IMR-90 (cell line): ENCODE data around the gene ITSN1. TPM values are rescaled to one million over a fixed set of nuclear protein-coding genes. Genes with fewer than 3 reads are reported as not detected.

Experiments
- ATAC-seq: fragments of 200-7000 bp; cut with Tn5 transposase; 2 replicates; pipeline ENCODE4 v1.9.1; 2020; ENCODE audit warnings: low read depth, mild to moderate bottlenecking, moderate library complexity
- BruUV-seq: library from RNA; stranded (reverse); fragments of 400-500 nt; replicated peaks from 2 replicates; lab custom pipeline; 2021; lab: Mats Ljungman, UMichigan
- CTCF ChIA-PET: fragments of 300-600 bp; formaldehyde crosslinking; extraction: SDS; loops from one replicate; lab custom pipeline; 2021; ENCODE audit warnings: antibody characterized with exemption; lab: Yijun Ruan, JAX
- POLR2A ChIA-PET: fragments of 300-600 bp; sonication (Branson Sonifier 250); formaldehyde crosslinking; loops from one replicate; lab custom pipeline; 2022; ENCODE audit warnings: antibody characterized with exemption; ENCODE audit not compliant: unreplicated experiment; lab: Charles Lee
- DNase-seq: peaks from one replicate; pipeline ENCODE4 v3.0.0; 2013
- H2AFZ ChIP-seq: replicated peaks from 2 replicates; pipeline ENCODE3; 2013; ENCODE audit warnings: low read length, mild to moderate bottlenecking; ENCODE audit not compliant: poor library complexity
- H2AK5ac ChIP-seq: 2 replicates; pipeline ENCODE4 v1.6.1; 2013; ENCODE audit warnings: low read depth, low read length, inconsistent platforms
- H2AK9ac ChIP-seq: replicated peaks from 2 replicates; pipeline ENCODE3; 2013; ENCODE audit warnings: mild to moderate bottlenecking, low read depth, low read length, moderate library complexity; ENCODE audit not compliant: poor library complexity
- H2BK120ac ChIP-seq: 2 replicates; pipeline ENCODE4 v1.6.1; 2013; ENCODE audit warnings: low read depth, low read length, inconsistent platforms
- H2BK15ac ChIP-seq: 3 replicates; pipeline ENCODE4 v1.6.1; 2013; ENCODE audit warnings: low read depth, low read length, inconsistent platforms
- H2BK20ac ChIP-seq: 2 replicates; pipeline ENCODE4 v1.6.1; 2013; ENCODE audit warnings: low read depth, mild to moderate bottlenecking, inconsistent platforms, low read length, moderate library complexity
- H2BK5ac ChIP-seq: 2 replicates; pipeline ENCODE4 v1.6.1; 2013; ENCODE audit warnings: mild to moderate bottlenecking, low read depth, low read length, inconsistent platforms; ENCODE audit not compliant: poor library complexity, severe bottlenecking
- H3K14ac ChIP-seq: replicated peaks from 2 replicates; pipeline ENCODE4 v1.6.1; 2013; ENCODE audit warnings: low read depth, low read length, inconsistent platforms
- H3K18ac ChIP-seq: 2 replicates; pipeline ENCODE4 v1.6.1; 2013; ENCODE audit warnings: low read depth, low read length, control low read depth
- H3K23ac ChIP-seq: 2 replicates; pipeline ENCODE4 v1.6.1; 2013; ENCODE audit warnings: low read depth, low read length, inconsistent platforms
- H3K27ac ChIP-seq: 2 replicates; pipeline ENCODE4 v1.5.1; 2013; ENCODE audit warnings: mild to moderate bottlenecking, control low read depth, low read length; ENCODE audit not compliant: insufficient read depth
- H3K27me3 ChIP-seq: 2 replicates; pipeline ENCODE4 v1.6.1; 2013; ENCODE audit warnings: low read length; ENCODE audit not compliant: control insufficient read depth, insufficient read depth
- H3K36me3 ChIP-seq: 2 replicates; pipeline ENCODE4 v1.6.1; 2013; ENCODE audit warnings: low read length, mixed read lengths; ENCODE audit not compliant: control insufficient read depth, insufficient read depth
- H3K4ac ChIP-seq: 2 replicates; pipeline ENCODE4 v1.6.1; 2013; ENCODE audit warnings: low read depth, low read length, inconsistent platforms
- H3K4me1 ChIP-seq: 2 replicates; pipeline ENCODE4 v1.6.1; 2013; ENCODE audit warnings: low read length, mixed read lengths; ENCODE audit not compliant: control insufficient read depth, insufficient read depth
- H3K4me2 ChIP-seq: 2 replicates; pipeline ENCODE4 v1.6.1; 2013; ENCODE audit warnings: low read depth, mild to moderate bottlenecking, control low read depth, low read length, moderate library complexity
- H3K4me3 ChIP-seq: 2 replicates; pipeline ENCODE4 v1.5.1; 2013; ENCODE audit warnings: low read depth, mild to moderate bottlenecking, control low read depth, low read length, moderate library complexity; ENCODE audit not compliant: insufficient read depth
- H3K56ac ChIP-seq: 2 replicates; pipeline ENCODE4 v1.6.1; 2013; ENCODE audit warnings: low read length, inconsistent platforms; ENCODE audit not compliant: insufficient read depth; ENCODE audit errors: extremely low read depth
- H3K79me1 ChIP-seq, 2 experiments: 2 replicates each; pipeline ENCODE4 v1.6.1; 2013; ENCODE audit warnings: low read length in 2 of 2, inconsistent platforms in 1 of 2, low read depth in 1 of 2
- H3K9ac ChIP-seq: 2 replicates; pipeline ENCODE4 v1.6.1; 2013; ENCODE audit warnings: low read depth, low read length, control low read depth
- H3K9me1 ChIP-seq: 2 replicates; pipeline ENCODE4 v1.6.1; 2013; ENCODE audit warnings: low read length, inconsistent platforms; ENCODE audit not compliant: insufficient read depth
- H3K9me3 ChIP-seq: 2 replicates; pipeline ENCODE4 v1.6.1; 2013; ENCODE audit warnings: low read length; ENCODE audit not compliant: control insufficient read depth, insufficient read depth
- H4K20me1 ChIP-seq: 2 replicates; pipeline ENCODE4 v1.6.1; 2013; ENCODE audit warnings: low read length, inconsistent platforms; ENCODE audit not compliant: insufficient read depth
- H4K5ac ChIP-seq: 2 replicates; pipeline ENCODE4 v1.6.1; 2013; ENCODE audit warnings: mild to moderate bottlenecking, low read depth, low read length, control low read depth
- H4K8ac ChIP-seq, 2 experiments: 2 replicates each; pipeline ENCODE4 v1.6.1; 2013; ENCODE audit warnings: low read depth in 2 of 2, low read length in 2 of 2, control low read depth in 1 of 2, inconsistent platforms in 1 of 2
- H4K91ac ChIP-seq: 2 replicates; pipeline ENCODE4 v1.6.1; 2013; ENCODE audit warnings: low read depth, low read length, inconsistent platforms; ENCODE audit not compliant: insufficient read depth
- BHLHE40 ChIP-seq: fragments of 150-350 bp; IDR thresholded peaks from 2 replicates; pipeline ENCODE4 v1.6.1; 2016; ENCODE audit warnings: mild to moderate bottlenecking, low read depth, low read length
- CHD1 ChIP-seq: IDR thresholded peaks from 2 replicates; pipeline ENCODE4 v1.6.1; 2012; ENCODE audit warnings: low read depth, low read length, improper control_type of control experiment
- CTCF ChIP-seq: conservative IDR thresholded peaks from 2 replicates; pipeline ENCODE4 v1.5.1; 2012; ENCODE audit warnings: mild to moderate bottlenecking, low read depth, low read length, improper control_type of control experiment
- ELK1 ChIP-seq: fragments of 150-350 bp; IDR thresholded peaks from 2 replicates; pipeline ENCODE4 v1.6.1; 2016; ENCODE audit warnings: low read depth, mild to moderate bottlenecking, low read length, moderate library complexity, borderline replicate concordance
- FOS ChIP-seq: fragments of 150-350 bp; IDR thresholded peaks from 2 replicates; pipeline ENCODE4 v1.6.1; 2016; ENCODE audit warnings: low read depth, low read length
- MAFK ChIP-seq: IDR thresholded peaks from 2 replicates; pipeline ENCODE4 v1.6.1; 2012; ENCODE audit warnings: low read depth, low read length, improper control_type of control experiment
- MAZ ChIP-seq: IDR thresholded peaks from 2 replicates; pipeline ENCODE4 v1.6.1; 2012; ENCODE audit warnings: low read depth, mild to moderate bottlenecking, low read length, improper control_type of control experiment, moderate library complexity, borderline replicate concordance
- MXI1 ChIP-seq: IDR thresholded peaks from 2 replicates; pipeline ENCODE4 v1.6.1; 2012; ENCODE audit warnings: low read depth, mild to moderate bottlenecking, low read length, moderate library complexity, borderline replicate concordance
- NFE2L2 ChIP-seq: fragments of 150-350 bp; IDR thresholded peaks from 2 replicates; pipeline ENCODE4 v1.6.1; 2016; ENCODE audit warnings: low read depth, mild to moderate bottlenecking, low read length
- RAD21 ChIP-seq: IDR thresholded peaks from 2 replicates; pipeline ENCODE4 v1.6.1; 2012; ENCODE audit warnings: low read length, improper control_type of control experiment
- RCOR1 ChIP-seq: IDR thresholded peaks from 2 replicates; pipeline ENCODE4 v1.6.1; 2012; ENCODE audit warnings: mild to moderate bottlenecking, low read length, improper control_type of control experiment; ENCODE audit not compliant: insufficient replicate concordance
- RFX5 ChIP-seq: IDR thresholded peaks from 2 replicates; pipeline ENCODE4 v1.8.0; 2012; ENCODE audit warnings: low read depth, mild to moderate bottlenecking, low read length, moderate library complexity
- SMC3 ChIP-seq: fragments of 150-350 bp; IDR thresholded peaks from 2 replicates; pipeline ENCODE4 v1.6.1; 2016; ENCODE audit warnings: low read depth, mild to moderate bottlenecking, antibody characterized with exemption, low read length, moderate library complexity
- USF2 ChIP-seq: fragments of 150-350 bp; IDR thresholded peaks from 2 replicates; pipeline ENCODE4 v1.6.1; 2017; ENCODE audit warnings: mild to moderate bottlenecking, antibody characterized with exemption, low read length, low read depth
- WGBS, 2 experiments: methylation state at CpG; one replicate each; pipeline versions ENCODE4 v1.1.5 to v1.1.7; 2013; ENCODE audit warnings: missing lambda C conversion rate in 2 of 2; ENCODE audit not compliant: insufficient read length in 1 of 2; ENCODE audit errors: extremely low coverage in 2 of 2; 5-methylcytosine and 5-hydroxymethylcytosine counted together
- dilution Hi-C: fragments of 300-500 bp; cut with HindIII; formaldehyde crosslinking; loops from one replicate; pipeline ENCODE4 v1.14.3; 2018; ENCODE audit warnings: low sequenced_read_pairs; ENCODE audit not compliant: unreplicated experiment
- in situ Hi-C: fragments of 300-500 bp; cut with MboI; formaldehyde crosslinking; loops from 3 replicates; pipeline ENCODE4 v1.14.3; 2019; ENCODE audit warnings: low sequenced_read_pairs, inconsistent platforms, mixed read lengths
- intact Hi-C: fragments of 100-400 bp; cut with micrococcal nuclease; formaldehyde crosslinking; loops from 2 replicates; pipeline ENCODE4 v1.10.0; 2022
- polyA plus RNA-seq, 3 experiments: library from polyadenylated mRNA; depleted of rRNA; stranded (reverse); fragments of >200 nt; gene quantifications; 2 replicates each; pipeline ENCODE4 v1.2.3, GENCODE V29; 2012; ENCODE audit warnings: low replicate concordance in 1 of 3
- total RNA-seq: library from RNA; depleted of rRNA; stranded (reverse); fragments of >200 nt; gene quantifications from 2 replicates; pipeline ENCODE4 v1.2.3, GENCODE V29; 2012

The ITSN1 gene
- total and polyA plus RNA-seq, 2 of the 4 experiments (the other 2 are of a cell fraction) = 45.4 to 62.0 TPM

- H2AFZ ChIP-seq = no peak overlapping the region
- H4K5ac ChIP-seq = peak overlapping the region; percentile 34; the same call in 1 of the 2 replicates
- no peaks in the 10 kb centered on the region for H3K9me3 ChIP-seq
- peak; percentile 86 for ATAC-seq
- H3K18ac ChIP-seq = peak overlapping the region; percentile 6
- no TSS peak for BruUV-seq
- H4K20me1 ChIP-seq = peaks cover 14% of the 10 kb centered on the region
- peak overlapping the region; percentile 48 for H2BK5ac ChIP-seq
- peak overlapping the region; percentile 78 for H3K27ac ChIP-seq
- peak overlapping the region; percentile 75 for H2BK120ac ChIP-seq
- DNase-seq = peak; percentile 99
- peak overlapping the region; percentile 36; the same call in 1 of the 2 replicates for H3K23ac ChIP-seq
- H3K4me2 ChIP-seq = peak overlapping the region; percentile 73
- intact Hi-C loops (loop anchor here (1.0 to 5.0 kb wide), 2 partner anchors 118 to 131 kb away; no protein-coding TSS in a partner anchor), dilution Hi-C loops (no loop called here), in situ Hi-C loops (no loop called here)
- H3K9me1 ChIP-seq = peaks cover 16% of the 10 kb centered on the region; the same call in 1 of the 2 replicates
- ChIA-PET POLR2A (no interaction called here), CTCF (interaction anchor here (0.8 kb wide), 1 partner anchor 133 kb away, joined by 3 read pairs; no protein-coding TSS in a partner anchor)
- peaks cover 7% of the 10 kb centered on the region for H3K36me3 ChIP-seq
- 0% methylated on average over 1 of the region's 6 CpGs; no CpG with 5 or more reads in 1 of the 2 experiments for WGBS, 2 experiments
- H3K27me3 ChIP-seq = no peaks in the 10 kb centered on the region
- H3K79me1 ChIP-seq = peaks cover 16 to 18% of the 10 kb centered on the region in 2 experiments; a peak in 3 of 4 replicates
- H4K91ac ChIP-seq = peak overlapping the region; percentile 59; the same call in 1 of the 2 replicates
- peak overlapping the region; percentile 3; the same call in 1 of the 2 replicates for H3K4me3 ChIP-seq
- peak overlapping the region; percentile 61 for H2BK20ac ChIP-seq
- H3K4me1 ChIP-seq = peaks cover 9% of the 10 kb centered on the region
- no peak overlapping the region; the same call in 1 of the 2 replicates for H3K56ac ChIP-seq
- H3K4ac ChIP-seq = peak overlapping the region; percentile 86
- H3K14ac ChIP-seq = no peak overlapping the region
- peak overlapping the region; percentile 27; the same call in 1 of the 2 replicates for H3K9ac ChIP-seq
- peak overlapping the region; percentile 43 for H2AK9ac ChIP-seq
- H2BK15ac ChIP-seq = peak overlapping the region; percentile 59; the same call in 1 of the 3 replicates
- peak overlapping the region in 1 of 2 experiments; percentile 56; a peak in 2 of 4 replicates for H4K8ac ChIP-seq
- H2AK5ac ChIP-seq = peak overlapping the region; percentile 75
- peak; percentile 100 for TF ChIP-seq MAFK
- TF ChIP-seq CTCF = no peak
- TF ChIP-seq SMC3 = no peak
- no peak for TF ChIP-seq MAZ
- TF ChIP-seq USF2 = no peak
- TF ChIP-seq MXI1 = no peak
- TF ChIP-seq NFE2L2 = peak; percentile 97
- peak; percentile 87 for TF ChIP-seq FOS
- TF ChIP-seq ELK1 = no peak
- TF ChIP-seq RAD21 = no peak
- TF ChIP-seq RFX5 = no peak
- no peak for TF ChIP-seq BHLHE40
- TF ChIP-seq CHD1 = no peak
- TF ChIP-seq RCOR1 = no peak
Observed at GRCh38 chr21:33761441-33762036, 119.2 kb downstream of the ITSN1 start.
